ENCODE measurements around the gene MYBL2.

DNA sequence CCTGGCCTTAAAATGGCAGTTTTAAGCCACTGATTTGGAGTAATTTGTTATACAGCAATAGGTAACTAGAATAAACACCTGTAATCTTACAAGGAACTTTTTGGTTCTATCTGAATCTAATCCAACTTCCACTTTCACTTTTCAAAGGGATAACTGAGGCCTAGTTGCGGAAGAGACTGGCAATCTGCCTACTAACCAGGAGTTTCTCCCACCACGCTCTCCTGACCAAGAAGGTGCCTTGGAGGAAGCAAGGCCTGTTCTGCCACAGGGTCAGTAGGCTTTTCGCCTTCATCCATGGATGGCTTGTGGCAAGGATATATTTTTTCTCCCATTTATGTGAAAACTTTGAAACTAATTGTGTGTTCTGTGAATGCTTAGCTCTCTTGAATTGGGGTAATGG is 12.9 kb upstream of the MYBL2 start:
- TF ChIP-seq, protein P1, sequence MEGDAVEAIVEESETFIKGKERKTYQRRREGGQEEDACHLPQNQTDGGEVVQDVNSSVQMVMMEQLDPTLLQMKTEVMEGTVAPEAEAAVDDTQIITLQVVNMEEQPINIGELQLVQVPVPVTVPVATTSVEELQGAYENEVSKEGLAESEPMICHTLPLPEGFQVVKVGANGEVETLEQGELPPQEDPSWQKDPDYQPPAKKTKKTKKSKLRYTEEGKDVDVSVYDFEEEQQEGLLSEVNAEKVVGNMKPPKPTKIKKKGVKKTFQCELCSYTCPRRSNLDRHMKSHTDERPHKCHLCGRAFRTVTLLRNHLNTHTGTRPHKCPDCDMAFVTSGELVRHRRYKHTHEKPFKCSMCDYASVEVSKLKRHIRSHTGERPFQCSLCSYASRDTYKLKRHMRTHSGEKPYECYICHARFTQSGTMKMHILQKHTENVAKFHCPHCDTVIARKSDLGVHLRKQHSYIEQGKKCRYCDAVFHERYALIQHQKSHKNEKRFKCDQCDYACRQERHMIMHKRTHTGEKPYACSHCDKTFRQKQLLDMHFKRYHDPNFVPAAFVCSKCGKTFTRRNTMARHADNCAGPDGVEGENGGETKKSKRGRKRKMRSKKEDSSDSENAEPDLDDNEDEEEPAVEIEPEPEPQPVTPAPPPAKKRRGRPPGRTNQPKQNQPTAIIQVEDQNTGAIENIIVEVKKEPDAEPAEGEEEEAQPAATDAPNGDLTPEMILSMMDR (conservative IDR thresholded peaks at IDR 0.05) = no peak
- TF ChIP-seq ZFX (IDR thresholded peaks at IDR 0.05) = no peak

Data from C4-2B (cell line).